NCI-H2029 (cell line): ENCODE measurements around the gene SEC61A1.

Experiments used
- DNase-seq: peaks from one replicate; lab custom pipeline; 2025; lab: John Stamatoyannopoulos, UW

The SEC61A1 gene

GRCh38 chr3:128060473-128061381, 8.5 kb downstream of the SEC61A1 start:
- DNase-seq = no peak

GRCh38 chr3:128062033-128062745, 10.0 kb downstream of the SEC61A1 start:
- no peak for DNase-seq

- no peak for DNase-seq
Observed at GRCh38 chr3:128063865-128064264, 11.6 kb downstream of the SEC61A1 start.

GRCh38 chr3:128064962-128065361, 12.7 kb downstream of the SEC61A1 start:
- DNase-seq = no peak

DNA sequence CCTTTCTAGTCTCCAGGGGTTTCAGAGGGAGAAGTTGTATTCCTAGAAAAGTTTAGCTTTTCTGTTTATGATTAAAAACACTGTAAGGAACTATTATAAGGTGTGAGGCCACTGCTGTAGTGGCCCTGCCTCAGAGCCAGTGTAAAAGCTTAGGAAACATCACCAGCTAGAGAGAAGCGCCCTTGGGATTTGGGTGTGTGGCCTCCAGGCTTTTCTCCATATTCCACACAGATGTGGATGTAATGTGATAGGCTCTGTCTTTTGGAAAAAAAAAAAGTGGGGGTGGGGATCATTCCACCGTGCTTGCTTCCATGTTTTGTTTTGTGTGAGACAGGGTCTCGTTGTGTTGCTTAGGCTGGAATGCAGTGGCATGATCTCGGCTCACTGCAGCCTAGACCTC, 13.9 kb downstream of the SEC61A1 start:
- no peak for DNase-seq

DNA sequence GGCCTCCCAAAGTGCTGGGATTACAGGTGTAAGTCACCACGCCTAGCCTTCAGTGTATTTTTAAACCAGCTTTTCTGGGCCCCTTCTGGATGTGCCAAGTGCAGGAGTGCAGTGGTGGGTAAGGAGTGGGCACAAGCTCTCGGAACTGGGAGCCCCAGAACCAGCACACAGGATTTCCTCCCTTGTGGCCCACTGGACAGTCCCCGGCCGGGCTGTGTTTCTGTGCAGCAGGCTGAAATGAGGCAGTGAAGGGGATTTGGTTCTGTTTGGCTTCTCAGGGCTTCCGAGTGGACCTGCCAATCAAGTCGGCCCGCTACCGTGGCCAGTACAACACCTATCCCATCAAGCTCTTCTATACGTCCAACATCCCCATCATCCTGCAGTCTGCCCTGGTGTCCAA, 14.4 kb downstream of the SEC61A1 start:
- DNase-seq = no peak

GRCh38 chr3:128067489-128067888, 15.3 kb downstream of the SEC61A1 start:
- DNase-seq = no peak

GRCh38 chr3:128068156-128068620, 16.0 kb downstream of the SEC61A1 start:
- DNase-seq = no peak

DNA sequence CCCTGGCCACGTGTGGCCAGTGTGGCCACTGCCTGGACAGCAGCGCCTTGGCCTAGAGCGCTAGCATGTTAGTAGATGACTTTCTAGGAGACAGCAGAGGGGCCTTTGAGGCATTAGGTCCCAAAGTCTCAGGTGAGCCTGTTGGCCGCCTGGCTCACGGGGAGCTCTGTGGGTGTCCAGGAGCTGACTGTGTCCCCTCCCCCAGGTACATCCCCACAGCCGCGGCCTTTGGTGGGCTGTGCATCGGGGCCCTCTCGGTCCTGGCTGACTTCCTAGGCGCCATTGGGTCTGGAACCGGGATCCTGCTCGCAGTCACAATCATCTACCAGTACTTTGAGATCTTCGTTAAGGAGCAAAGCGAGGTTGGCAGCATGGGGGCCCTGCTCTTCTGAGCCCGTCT, 17.0 kb downstream of the SEC61A1 start:
- no peak for DNase-seq

DNA sequence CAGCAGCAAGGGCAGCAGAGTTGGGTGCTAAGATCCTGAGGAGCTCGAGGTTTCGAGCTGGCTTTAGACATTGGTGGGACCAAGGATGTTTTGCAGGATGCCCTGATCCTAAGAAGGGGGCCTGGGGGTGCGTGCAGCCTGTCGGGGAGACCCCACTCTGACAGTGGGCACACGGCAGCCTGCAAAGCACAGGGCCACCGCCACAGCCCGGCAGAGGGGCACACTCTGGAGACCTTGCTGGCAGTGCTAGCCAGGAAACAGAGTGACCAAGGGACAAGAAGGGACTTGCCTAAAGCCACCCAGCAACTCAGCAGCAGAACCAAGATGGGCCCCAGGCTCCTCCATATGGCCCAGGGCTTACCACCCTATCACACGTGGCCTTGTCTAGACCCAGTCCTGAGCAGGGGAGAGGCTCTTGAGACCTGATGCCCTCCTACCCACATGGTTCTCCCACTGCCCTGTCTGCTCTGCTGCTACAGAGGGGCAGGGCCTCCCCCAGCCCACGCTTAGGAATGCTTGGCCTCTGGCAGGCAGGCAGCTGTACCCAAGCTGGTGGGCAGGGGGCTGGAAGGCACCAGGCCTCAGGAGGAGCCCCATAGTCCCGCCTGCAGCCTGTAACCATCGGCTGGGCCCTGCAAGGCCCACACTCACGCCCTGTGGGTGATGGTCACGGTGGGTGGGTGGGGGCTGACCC, 18.8 kb downstream of the SEC61A1 start:
- no peak for DNase-seq

GRCh38 chr3:128071771-128072453, 19.7 kb downstream of the SEC61A1 start:
- DNase-seq = no peak

DNA sequence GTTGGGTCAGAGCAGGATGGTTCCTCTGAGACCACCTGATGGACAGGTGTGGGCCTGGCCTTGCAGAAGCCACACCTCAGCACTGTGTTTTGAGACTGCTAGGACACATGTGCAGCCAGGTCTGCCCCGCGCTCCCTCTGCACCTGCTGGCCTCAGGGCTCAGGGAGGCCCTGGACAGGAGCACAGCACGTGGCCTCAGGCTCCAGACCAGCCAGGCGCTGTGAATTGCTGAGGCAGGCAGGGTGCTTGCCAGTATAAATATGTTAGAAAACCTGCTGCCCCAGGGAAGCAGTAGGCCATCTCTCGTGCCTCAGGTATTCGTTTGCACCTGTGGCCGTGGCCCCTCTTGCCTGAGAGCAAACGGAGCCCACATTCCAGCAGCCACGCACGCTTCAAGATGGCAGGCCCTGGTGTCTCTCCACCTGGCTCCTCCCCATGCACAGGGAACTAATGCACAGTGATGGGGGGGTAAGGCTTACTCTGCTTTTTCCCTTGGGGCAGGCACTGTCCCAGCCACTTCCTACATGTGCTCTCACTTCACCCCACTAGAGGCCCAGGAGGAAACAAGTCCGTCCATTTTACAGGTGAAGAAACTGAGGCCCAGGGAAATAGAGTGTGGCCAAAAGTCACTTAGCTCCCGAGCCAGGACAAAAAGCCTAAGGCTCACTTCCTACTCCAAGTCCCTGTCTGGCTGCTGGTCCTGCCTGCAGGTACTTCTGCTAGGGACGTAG, 20.4 kb downstream of the SEC61A1 start:
- no peak for DNase-seq

- DNase-seq = no peak
Observed at GRCh38 chr3:128073185-128073725, 21.0 kb downstream of the SEC61A1 start.

- no peak for DNase-seq
Observed at GRCh38 chr3:128073807-128074206, 21.6 kb downstream of the SEC61A1 start.

- no peak for DNase-seq
Observed at GRCh38 chr3:128074851-128075521, 22.7 kb downstream of the SEC61A1 start.

GRCh38 chr3:128075522-128076482, 23.6 kb downstream of the SEC61A1 start:
- DNase-seq = peak; percentile 84

- peak; percentile 9 for DNase-seq
Observed at GRCh38 chr3:128076483-128077201, 24.4 kb downstream of the SEC61A1 start.

DNA sequence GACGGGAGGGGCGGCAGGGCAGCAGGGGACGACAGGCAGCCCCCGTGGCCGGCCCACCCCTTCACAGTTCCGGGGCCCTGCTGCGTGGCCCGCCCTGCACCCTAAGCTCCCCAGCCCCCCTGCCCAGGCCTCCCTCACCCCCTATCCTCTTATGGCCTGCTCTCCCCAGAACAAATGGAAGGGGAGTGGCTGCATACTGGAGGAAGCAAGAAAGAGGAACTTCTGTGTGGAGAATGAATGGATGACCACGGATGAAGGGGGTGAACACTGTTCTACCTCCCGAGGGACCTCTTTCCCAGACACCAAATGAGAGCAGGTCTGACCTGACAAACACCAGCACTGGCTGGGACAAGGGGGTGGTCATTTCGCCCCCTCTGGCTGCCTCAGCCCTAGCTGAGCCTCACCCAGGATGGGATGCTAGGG, 25.0 kb downstream of the SEC61A1 start:
- DNase-seq = no peak
